ENCODE measurements around the gene CCDC13. TPM values are rescaled to one million over a fixed set of nuclear protein-coding genes. Genes with fewer than 3 reads are reported as not detected.

Gene CCDC13
- total RNA-seq, 1 experiment from 2014 or later, result 2.3 TPM

GRCh38 chr3:42730706-42731420, 42.2 kb downstream of the CCDC13 start:
- no peak overlapping the region for H3K4me2 ChIP-seq (ENCODE audit: low read length)
- no peak overlapping the region for H2AFZ ChIP-seq (ENCODE audit: low read depth, low read length, poor library complexity, severe bottlenecking)
- CTCF ChIA-PET, result no interaction called here
- H3K9me3 ChIP-seq (ENCODE audit: control insufficient read depth in 1 of 2, insufficient read depth in 1 of 2, low read depth in 1 of 2, low read length in 2 of 2), result no peaks in the 10 kb centered on the region; a peak in 1 of 4 replicates
- H3K79me2 ChIP-seq (ENCODE audit: insufficient read depth, low read length), result no peaks in the 10 kb centered on the region
- H3K4me3 ChIP-seq (replicated peaks in 1 of 2; ENCODE audit: low read depth in 1 of 2, low read length in 2 of 2), result no peak overlapping the region
- intact Hi-C loops (cut with micrococcal nuclease), result no loop called here
- H3K27me3 ChIP-seq (ENCODE audit: insufficient read depth, low read length), result no peaks in the 10 kb centered on the region
- H3K9me2 ChIP-seq (ENCODE audit: insufficient read depth), result no peaks in the 10 kb centered on the region
- no peaks in the 10 kb centered on the region for H4K20me1 ChIP-seq (ENCODE audit: insufficient read depth)
- ATAC-seq, result no peak
- no peaks in the 10 kb centered on the region for H3K36me3 ChIP-seq (ENCODE audit: control insufficient read depth in 1 of 2, insufficient read depth in 2 of 2, low read length in 2 of 2)
- no peak for TF ChIP-seq FOSL1 (IDR thresholded peaks at IDR 0.05; ENCODE audit: low read depth)
- POLR2A ChIA-PET, result no interaction called here
- BruUV-seq (replicated peaks), result no TSS peak
- no peak overlapping the region for H3K27ac ChIP-seq (ENCODE audit: low read depth, low read length)
- no peak for DNase-seq (ENCODE audit: low read depth, low spot score)
- no peaks in the 10 kb centered on the region for H3K4me1 ChIP-seq (ENCODE audit: control insufficient read depth in 1 of 2, insufficient read depth in 2 of 2, low read length in 2 of 2)
- RAD21 ChIA-PET (ENCODE audit: low non-redundant PET in 1 of 2, low total read pairs in 2 of 2, uncharacterized antibody in 2 of 2, unreplicated experiment in 2 of 2), result no interaction called here
- H3K9ac ChIP-seq (ENCODE audit: low read length), result no peak overlapping the region

GRCh38 chr3:42730294-42730693, 42.8 kb downstream of the CCDC13 start:
- intact Hi-C loops (cut with micrococcal nuclease), result no loop called here
- CTCF ChIA-PET, result no interaction called here
- Histone ChIP-seq H3K4me3 (replicated peaks in 1 of 2; ENCODE audit: low read depth in 1 of 2, low read length in 2 of 2) (no peak overlapping the region), H2AFZ (ENCODE audit: low read depth, low read length, poor library complexity, severe bottlenecking) (no peak overlapping the region), H3K9me2 (ENCODE audit: insufficient read depth) (no peaks in the 10 kb centered on the region), H3K4me2 (ENCODE audit: low read length) (no peak overlapping the region), H3K4me1 (ENCODE audit: control insufficient read depth in 1 of 2, insufficient read depth in 2 of 2, low read length in 2 of 2) (no peaks in the 10 kb centered on the region), H3K79me2 (ENCODE audit: insufficient read depth, low read length) (no peaks in the 10 kb centered on the region), H3K27me3 (ENCODE audit: insufficient read depth, low read length) (no peaks in the 10 kb centered on the region), H4K20me1 (ENCODE audit: insufficient read depth) (no peaks in the 10 kb centered on the region), H3K9ac (ENCODE audit: low read length) (no peak overlapping the region), H3K9me3 (ENCODE audit: control insufficient read depth in 1 of 2, insufficient read depth in 1 of 2, low read depth in 1 of 2, low read length in 2 of 2) (no peaks in the 10 kb centered on the region; a peak in 1 of 4 replicates), H3K27ac (ENCODE audit: low read depth, low read length) (no peak overlapping the region), H3K36me3 (ENCODE audit: control insufficient read depth in 1 of 2, insufficient read depth in 2 of 2, low read length in 2 of 2) (no peaks in the 10 kb centered on the region)
- POLR2A ChIA-PET, result no interaction called here
- TF ChIP-seq ATF3 (IDR thresholded peaks at IDR 0.05), result no peak
- no peak for TF ChIP-seq ZNF274 (IDR thresholded peaks at IDR 0.05; ENCODE audit: low read depth, low read length)
- no peak for TF ChIP-seq FOSL1 (IDR thresholded peaks at IDR 0.05; ENCODE audit: low read depth)
- ATAC-seq, result no peak
- no peak for DNase-seq (ENCODE audit: low read depth, low spot score)
- RAD21 ChIA-PET (ENCODE audit: low non-redundant PET in 1 of 2, low total read pairs in 2 of 2, uncharacterized antibody in 2 of 2, unreplicated experiment in 2 of 2), result no interaction called here
- no TSS peak for BruUV-seq (replicated peaks)

Measured in HCT116 (cell line).